SIG-M5 (cell line): ENCODE measurements around the gene MEN1.
"Not testable (repeated sequence)": the region's sequence is repeated elsewhere in the genome, so short reads cannot be mapped to it uniquely, and the experiment has no call there.

Source experiments
- DNase-seq: peaks from one replicate; lab custom pipeline; 2025; lab: John Stamatoyannopoulos, UW

Gene MEN1

DNA sequence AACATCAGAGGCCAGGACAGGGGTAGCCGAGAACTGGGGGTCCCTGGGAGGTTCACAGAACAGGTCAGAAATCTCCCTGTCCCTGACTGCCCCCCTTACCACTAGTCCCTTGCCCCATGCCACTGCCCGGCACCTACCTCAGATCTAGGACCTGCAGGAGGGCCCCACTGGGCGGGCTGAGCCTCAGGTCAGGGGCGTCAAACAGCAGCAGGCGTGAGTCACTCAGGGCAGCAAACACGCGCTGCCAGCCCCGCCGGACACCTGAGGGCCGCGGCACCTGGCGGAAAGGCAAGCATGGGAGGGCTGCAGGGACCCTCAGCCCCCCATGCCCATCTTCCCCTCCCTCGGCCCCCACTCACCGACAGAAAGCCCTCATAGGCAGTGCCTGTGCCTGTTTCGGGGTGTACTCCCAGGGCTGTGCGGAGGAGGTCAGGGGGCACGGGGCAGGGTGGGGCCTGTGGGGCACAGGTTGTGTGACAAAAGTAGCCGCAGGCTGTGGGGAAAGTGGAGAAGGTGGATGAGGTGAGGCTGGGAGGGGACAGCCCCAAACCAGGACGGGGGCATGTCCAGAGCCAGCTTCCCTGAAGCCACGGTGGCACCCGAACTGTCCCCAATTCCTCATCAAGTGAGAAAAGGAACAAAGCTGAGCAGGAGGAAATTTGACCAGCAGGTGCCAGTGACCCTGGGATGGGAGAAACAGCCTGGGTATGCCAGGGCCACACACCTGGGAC lies 22.3 kb upstream of the MEN1 start:
- no peak for DNase-seq

DNA sequence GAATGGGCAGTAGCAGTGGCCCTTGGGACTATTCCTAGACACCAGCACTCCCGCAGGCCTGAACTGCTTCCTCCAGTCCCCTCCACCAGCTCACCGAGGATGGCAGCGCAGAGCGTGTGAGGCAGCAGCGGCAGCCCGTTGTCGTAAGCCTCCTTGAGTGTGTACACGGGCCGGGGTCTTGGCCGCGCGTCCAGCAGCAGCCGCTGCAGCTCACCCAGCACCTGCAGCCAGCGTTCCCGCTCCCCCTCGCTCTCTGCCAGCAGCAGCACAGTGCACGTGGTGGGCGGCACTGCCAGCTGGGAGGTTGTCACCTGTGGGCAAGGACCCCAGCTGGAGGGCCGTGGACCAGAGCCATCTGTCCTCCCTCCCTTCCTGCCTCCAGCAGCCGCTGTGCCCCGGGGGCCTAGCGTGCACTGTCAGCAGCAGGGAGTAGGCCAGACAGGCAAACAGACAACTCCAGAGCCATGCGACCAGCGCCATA lies 21.1 kb upstream of the MEN1 start:
- no peak for DNase-seq

DNA sequence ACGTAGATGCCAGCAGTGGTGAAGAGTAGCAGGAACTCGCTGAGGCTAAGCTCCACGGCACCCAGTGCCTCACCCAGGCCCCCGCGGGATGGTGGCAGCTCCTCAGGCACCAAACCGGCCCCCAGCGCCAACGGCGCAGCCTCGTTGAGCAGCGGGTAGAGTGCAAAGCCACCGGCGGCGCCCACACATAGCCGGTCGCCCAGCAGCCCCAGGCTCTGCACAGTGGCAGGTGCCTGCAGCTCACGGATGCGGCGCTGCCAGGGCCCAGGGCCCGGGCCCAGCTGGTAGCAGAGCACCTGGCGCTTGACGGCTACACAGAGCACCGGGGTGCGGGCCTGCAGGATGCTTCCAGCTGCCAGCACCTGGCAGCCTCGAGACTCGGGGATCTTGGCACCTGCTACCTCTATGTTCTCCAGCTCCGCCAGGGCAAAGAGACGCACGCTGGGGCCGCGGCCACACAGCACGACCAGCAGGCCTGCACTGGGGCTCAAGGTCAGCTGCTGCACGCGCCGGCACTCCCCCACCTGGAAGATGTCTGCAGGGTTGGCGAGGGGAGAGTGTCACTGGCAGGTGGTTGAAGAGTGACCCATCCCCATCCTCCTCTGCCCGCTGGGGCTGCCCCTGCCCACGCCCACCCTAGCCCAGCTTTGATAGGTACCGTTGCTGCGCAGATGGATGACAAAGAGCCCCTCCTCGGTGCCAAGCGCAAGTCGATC lies 19.3 kb upstream of the MEN1 start:
- DNase-seq = no peak

DNA sequence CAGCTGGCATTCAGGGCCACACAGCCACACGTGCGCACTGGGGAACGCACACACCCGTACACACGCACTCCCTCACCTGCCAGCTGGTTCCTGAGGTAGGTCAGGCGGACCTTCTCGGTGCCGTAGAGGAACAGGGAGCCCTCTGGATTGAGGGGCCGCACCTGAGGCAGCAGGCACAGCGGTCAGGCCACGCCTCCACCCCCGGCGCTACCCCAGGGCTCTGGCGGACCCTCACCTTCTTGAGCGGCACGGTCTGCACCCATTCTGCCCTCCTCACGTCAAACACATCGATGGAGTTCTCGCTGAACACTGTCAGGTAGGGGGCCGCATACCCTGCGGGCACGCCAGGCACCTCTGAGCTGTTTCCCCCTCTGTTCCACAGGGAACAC lies 17.1 kb upstream of the MEN1 start:
- DNase-seq = no peak

DNA sequence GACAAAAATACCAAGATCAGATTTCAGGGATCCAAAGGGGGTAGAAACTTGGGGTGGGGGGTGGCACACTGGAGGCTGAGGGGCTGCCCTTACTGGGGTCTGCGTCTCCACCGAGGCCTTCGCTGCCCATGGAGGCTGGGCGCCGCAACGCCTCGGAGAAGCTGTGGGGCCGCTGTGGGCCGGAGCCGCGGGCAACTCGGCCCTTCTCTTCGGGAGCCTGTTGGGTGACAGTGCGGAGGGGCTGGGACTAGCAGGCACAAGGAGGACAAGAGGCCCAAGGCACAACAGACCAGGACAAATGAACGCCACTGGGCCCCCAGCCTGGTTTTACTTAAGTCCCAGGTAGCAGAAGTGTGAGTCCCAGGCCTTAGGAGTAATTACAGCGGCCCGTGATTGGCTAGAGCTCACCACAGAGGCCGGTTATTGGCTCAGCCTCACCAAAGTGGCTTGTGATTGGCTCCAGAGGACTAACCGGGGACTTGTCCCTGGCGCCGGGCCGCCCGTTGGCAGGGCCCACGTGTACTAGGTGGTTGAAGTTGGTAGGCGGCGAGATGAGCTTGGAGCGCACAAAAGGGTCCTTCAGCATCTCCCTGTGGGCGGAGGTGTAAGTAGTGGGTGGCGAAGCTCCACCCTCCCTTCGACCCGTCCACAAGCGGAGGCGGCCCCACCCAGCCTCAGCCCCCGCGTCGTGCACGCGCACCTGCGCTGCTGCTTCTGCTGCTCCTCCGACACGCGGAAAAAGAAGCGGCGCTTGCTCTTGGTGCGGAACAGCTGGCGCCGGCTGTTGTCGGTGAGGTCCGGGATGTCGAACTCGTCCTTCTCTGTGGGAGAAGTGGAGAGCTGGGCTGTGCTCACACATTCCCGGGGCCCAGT lies 16.5 kb upstream of the MEN1 start:
- DNase-seq = no peak

DNA sequence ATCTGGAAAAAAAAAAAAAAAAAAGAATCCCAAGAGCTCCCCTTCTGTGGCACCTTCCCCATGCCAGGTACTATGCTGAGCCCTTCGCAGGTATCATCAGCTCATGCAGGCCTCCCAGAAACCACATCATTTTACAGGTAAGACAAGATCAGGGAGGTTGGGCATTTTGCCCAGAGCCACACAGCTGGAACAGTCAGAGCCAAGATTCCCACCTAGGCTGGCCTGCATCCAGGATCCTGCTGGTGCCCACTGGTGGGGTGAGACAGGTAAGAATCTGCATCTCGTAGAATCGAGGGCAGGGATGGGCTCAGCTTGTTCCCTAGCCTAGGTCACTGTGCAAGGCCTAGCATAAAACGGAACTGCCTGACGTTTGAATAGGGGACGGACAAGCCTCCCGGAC lies 15.7 kb upstream of the MEN1 start:
- no peak for DNase-seq

DNA sequence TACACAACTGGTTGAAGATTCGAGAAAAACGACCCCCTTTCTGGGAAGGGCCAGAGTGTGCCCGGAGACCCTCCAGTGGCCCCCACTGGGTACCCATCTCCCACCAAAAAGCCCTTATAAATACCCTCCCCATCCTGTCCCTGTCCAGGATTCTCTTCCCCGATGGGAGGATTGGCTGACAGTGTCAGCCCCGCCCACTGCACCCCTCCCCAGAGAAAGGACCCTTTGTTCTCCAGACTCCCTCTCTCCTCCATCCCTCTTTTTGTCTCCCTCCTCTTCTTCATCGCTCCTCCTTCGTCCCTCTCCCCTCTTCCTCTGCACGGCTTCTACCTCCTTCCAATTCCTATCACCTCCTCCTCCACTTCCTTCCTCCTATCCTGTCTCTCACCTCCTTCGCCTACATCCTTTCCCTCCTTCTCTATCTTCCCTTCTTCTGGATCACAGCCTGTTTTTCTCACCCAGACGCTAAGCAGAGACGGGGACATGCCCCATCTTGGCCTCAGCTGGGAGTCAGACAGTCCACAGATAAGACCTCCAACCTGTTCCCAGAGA lies 13.3 kb upstream of the MEN1 start:
- no peak for DNase-seq

DNA sequence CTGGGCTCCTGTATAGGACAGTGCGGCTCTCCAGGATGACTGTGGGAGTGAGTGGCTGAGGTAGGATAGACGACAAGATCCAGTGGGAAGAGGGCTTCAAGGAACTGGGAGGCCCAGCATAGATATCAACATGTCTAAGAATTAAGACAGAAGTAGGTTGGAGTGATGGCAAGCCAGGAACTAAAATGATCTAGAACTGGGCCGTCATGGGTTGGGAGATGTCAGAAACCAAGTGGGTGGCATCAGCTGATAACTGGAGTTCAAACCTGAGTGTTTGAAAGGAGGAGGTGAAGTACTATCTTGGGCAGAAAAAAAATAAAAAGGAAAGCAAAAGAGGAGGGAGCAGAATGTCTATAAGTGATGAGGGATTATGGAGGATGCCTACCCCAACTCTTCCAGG lies 7.1 kb upstream of the MEN1 start:
- DNase-seq = no peak

DNA sequence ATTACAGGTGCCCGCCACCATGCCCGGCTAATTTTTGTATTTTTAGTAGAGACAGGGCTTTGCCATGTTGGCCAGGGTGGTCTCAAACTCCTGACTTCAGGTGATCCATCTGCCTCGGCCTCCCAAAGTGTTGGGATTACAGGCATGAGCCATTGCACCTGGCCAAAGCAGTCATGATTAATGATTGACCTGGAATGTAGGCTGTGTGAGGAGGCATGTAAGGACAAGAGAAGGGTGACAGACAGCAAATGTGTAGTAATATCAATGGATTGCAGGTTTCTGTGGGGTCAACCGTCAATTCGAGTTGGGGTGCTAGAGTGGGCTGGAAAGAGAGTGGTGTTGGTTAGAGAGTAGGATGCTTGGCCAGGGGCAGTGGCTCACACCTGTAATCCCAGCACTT lies 5.1 kb upstream of the MEN1 start:
- not testable (repeated sequence) for DNase-seq

DNA sequence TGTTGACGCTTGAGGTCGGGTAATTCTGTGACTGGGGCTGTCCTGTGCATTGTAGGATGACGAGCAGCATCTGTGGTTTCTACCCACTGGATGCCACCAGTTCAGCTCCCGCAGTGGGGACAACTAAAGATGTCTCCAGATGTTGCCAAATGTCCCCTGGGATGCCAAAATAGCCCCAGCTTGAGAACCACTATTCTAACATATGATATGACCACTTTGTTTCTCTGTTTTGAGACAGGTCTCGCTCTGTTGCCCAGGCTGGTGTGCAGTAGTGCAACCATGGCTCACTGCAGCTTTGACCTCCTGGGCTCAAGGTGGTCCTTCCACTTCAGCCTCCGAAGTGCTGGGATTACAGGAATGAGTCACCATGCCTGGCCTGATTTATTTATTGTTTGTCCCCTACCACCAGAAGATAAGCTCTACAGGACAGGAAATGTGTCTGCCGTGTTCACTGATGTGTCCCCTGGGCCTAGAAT lies 4.4 kb upstream of the MEN1 start:
- no peak for DNase-seq

DNA sequence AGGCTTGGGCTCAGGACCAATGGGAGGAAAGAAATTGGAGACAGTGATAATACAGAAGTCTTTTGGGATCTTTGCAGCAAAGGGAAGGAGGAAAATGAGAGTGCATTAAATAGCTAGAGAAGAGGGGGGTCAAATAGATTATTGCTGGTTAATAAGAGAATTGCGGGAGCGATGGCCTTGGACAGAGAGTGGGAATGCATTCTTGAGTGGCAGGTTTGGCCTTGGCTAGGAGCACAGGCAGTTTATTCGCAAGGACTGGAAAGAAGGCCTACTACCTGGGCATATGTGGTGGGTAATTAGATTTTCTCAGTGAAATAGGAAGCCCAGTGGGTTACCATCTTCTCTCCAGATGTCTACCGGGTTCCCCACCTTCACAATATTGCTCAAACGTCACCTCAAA lies 3.5 kb upstream of the MEN1 start:
- no peak for DNase-seq

DNA sequence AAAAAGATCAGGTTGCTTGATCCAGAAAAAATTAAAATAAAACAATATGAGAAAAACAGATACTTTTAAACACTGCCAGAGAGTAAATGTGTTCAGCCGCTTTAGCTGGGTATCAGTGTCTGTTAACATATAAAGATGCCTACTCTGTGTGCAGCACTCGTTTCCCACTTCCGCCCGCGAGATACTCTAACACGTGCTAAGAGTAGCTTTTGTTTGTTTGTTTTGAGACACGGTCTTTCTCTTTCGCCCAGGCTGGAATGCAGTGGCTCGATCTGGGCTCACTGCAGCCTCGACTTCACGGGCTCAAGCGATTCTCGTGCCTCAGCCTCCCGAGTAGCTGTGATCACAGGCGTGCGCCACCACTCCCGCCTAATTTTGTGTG lies 531 bp upstream of the MEN1 start:
- no peak for DNase-seq

DNA sequence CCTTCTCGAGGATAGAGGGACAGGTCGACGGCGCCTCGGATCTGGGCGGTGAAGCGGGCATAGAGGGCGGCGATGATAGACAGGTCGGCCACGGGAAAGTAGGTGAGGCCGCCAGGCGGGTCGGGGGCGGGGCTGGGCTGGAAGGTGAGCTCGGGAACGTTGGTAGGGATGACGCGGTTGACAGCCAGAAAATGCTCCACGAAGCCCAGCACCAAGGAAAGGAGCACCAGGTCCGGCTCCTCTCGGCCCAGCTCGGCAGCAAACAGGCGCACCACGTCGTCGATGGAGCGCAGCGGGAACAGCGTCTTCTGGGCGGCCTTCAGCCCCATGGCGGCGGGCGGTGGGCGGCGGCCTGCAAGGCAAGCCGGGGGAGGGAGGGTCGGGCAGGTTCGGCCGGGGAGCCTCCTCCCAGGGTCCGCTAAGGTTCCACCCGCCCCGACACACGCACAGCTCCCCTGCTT lies 540 bp downstream of the MEN1 start:
- DNase-seq = no peak

DNA sequence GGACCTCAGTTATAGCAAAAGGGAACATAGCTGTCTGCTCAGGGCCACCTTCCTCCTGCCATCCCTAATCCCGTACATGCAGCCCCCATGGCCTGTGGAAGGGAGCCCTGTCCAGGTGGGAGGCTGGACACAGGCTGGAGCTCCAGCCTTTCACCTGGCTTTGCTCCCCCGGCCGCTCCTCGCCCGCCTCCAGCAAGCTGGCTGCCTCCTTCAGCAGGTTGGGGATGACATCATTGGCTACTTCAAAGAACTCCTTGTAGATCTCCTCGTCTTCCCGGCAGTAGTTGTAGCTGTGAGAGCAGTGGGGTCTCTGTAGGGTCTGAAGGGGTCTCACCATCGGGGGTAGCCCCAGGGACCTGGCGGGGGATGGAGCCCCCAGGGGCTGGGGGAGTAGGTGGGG lies 4.9 kb downstream of the MEN1 start:
- DNase-seq = no peak

DNA sequence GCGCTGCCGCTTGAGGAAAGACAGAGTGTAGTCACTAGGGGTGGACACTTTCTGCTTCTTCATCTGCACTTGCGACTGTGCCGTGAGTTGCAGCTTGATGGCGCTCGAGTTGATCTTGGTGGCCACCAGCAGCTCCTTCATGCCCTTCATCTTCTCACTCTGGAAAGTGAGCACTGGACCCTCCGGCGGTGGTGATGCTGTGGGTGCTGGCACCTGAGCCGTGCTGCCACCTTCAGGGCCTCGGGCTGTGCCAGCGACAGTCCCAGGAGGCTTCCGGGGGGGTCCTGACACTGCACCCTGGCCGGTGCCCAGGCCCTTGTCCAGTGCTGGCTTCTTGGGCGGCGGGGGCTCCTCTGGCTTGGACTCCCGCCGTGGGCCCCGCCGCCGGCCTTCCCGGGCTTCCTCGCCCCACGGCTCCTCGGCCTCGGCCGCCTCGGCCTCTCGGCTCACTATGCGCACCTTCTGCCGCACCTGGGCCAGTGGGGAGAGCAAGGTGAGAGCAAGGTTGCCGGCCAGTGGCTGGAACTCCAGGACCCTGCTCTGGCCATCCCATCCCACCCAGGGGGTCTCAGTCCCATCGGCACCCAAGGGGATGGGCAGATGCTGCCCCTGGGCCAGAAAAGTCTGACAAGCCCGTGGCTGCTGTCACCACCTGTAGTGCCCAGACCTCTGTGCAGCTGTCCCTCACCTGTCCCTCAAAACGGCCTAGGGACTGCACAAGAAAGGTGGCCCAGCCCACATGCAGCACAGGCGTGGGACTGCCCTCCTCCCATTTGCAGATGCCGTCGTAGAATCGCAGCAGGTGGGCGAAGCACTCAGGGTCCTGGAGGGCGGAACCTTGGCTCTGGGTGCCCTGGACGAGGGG lies 5.8 kb downstream of the MEN1 start:
- no peak for DNase-seq

DNA sequence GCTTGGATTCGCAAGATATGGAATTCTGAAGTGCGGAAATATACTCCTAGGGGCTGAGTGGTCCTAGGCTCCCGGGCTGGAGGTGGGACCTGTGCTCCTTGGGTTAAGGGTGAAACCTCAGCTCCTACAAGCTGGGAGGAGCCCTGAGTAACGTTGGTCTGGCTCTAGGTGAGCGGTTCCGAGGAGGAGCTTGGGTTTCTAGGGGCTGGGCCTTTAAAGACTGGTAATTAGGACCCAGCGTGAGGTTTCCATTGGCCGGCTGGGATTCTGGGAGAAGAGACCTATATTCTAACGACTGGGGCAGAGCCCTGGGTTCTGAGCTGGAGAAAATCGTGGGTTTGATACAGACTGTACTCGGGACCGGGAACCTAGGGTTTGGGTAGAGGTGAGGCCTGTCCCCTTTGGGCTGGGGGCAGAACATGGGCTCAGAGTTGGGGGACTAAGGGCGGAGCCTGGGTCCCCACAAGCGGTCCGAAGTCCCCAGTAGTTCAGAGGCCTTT lies 6.5 kb downstream of the MEN1 start:
- no peak for DNase-seq

DNA sequence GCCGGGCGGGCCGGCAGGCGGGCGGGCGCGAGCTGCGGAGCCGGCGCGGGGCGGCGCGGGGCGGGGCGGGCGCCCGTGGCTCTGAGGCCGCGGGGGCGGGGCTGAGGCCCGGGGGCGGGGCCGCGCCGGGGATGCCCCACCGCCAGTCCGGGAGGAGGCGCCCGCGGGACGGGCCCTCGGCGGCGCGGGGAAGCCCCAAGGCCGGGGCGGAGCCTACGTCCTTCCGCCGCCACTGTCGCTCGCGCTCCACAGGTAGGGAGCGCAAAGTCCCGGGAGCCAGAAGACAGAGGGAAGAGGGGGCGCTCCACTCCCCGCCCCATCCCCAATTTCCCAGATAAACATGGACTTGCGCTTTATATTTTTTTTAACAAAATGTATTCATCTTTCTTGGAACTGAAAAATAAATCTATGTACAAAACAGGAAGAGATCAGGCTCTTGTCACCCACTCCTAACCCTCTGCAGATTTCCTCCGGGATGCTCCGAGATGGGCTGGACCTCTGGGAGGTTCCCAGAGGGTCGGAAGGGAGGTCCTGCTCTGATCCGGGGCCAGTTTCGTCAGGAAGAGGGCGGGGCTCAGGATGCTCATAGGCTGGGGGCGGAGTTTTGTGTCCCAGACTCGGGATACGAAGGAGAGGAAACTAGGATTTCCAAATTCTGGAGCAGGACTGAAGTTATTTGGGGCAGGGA lies 7.0 kb downstream of the MEN1 start, which contains the start of gene MAP4K2:
Gene MAP4K2, minus strand, starts transcription at position 57 of the 688 bp plus-strand sequence. CDS start 65 bp downstream, outside the sequence.
- DNase-seq = no peak

DNA sequence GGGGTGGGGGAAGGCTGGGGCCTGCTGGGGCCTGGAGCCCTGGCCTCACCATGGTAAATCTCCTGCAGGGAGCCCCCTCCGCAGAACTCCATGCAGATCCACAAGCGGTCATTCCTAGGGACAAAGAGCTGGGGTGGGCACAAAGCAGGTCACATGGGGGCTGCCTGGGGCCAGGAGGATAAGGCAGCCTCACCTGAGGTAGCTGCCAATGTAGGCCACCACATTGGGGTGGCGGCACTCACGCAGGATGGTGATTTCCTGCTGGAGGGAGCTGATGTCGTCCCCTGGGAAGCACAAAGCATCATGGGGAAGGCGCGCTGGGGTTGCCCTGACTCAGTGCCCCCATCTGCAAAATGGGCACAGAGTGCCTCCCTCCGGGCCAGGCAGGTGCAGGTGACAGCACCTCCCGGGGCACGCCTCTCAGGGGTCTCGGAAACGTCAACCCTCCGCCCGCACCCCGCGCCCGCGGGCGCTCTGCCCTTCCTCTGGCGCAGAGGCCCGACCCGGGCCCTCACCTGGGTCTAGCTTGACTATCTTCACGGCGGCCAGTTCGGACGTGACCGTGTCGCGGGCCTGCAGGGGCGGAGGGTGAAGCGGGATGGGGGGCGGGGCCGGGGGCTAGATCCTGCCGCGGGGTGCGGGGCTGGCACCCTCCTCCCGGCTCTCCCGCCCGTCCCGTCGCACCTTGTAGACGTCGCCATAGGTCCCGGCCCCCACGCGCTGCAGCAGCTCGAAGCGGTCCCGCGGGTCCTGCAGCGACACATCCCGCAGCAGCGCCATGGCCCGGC lies 7.8 kb downstream of the MEN1 start:
- no peak for DNase-seq

DNA sequence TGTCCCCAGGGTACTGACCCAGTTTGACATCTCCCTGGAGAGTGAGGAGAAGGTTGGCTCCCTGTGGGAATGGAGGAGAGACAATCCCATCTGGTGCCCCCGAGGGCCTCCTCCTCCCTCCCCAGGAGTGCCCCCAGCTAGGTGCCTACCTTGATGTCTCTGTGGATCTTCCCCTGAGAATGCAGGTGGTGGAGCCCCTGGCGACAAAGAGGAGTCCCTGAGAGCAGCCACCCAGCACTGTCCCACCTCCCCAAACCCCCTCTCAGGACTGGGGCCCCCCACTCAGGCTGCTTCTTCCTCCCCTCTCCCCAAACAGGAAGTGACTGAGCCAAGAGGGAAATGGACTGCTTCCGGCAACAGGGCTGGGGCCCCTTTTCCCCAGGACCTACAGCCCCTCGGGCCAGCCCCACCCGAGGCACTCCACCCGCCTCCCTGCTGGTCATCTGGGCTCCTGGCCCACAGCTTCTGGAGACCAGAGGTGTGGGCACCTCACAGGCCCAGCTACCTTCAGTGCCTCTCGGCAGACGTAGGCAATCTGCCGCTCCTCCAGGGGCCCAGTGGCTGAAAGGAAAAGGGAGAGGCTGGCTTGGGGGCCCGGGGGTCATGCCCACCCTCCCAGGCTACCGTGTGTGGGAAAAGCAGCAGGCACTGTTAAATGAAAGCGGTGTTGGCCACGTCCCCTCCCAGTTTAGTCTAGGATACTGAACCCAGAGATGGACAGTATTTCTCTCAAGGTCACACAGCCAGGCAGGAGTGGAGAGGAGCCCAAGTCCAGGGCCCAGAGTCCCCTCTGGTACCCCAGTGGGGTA lies 8.6 kb downstream of the MEN1 start:
- DNase-seq = no peak
